ENCODE results near the gene IQCK.

DNA sequence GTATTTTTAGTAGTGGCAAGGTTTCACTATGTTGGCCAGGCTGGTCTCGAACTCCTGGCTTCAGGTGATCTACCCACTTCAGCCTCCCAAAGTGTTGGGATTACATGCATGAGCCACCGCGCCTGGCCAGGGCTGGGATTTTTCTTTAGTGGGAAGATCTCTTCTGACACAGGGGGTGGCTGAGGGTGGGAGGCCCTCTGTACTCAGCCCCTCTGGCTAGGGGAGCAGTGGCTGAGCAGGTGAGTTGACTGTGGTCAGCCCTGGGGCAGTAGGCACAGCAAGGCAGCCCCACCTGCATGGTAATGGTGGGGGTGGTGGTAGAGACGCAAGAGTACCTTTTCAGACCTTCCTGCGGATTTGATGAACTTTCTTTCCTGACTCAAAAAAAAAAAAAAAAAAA is 178.9 kb downstream of the IQCK start:
- TF ChIP-seq CTCF (IDR thresholded peaks at IDR 0.05) = no peak
- TF ChIP-seq POLR2A (IDR thresholded peaks at IDR 0.05) = no peak

All from right lobe of liver (tissue), 4 donors.